Prostate gland (tissue), 2 donors: ENCODE measurements around the gene ZNF625. TPM values are rescaled to one million over a fixed set of nuclear protein-coding genes. Genes with fewer than 3 reads are reported as not detected.

ENCODE experiments used
- DNase-seq: peaks from one replicate; pipeline ENCODE4 v3.0.0-alpha.2; 2019; ENCODE audit warnings: low spot score
- H3K27ac ChIP-seq, 2 donors: fragments of 200-600 bp; sonication (generic); 2 replicates each; pipeline ENCODE4 v1.5.1; 2017 to 2019
- H3K27me3 ChIP-seq: fragments of 200-600 bp; sonication (generic); replicated peaks from 2 replicates; pipeline ENCODE4 v1.5.1; 2019; ENCODE audit not compliant: insufficient read depth
- H3K36me3 ChIP-seq, 2 donors: fragments of 200-600 bp; sonication (generic); 1 replicate in 1 of 2; 2 replicates in 1 of 2; pipeline versions ENCODE4 v1.5.1 to v1.8.1; 2017 to 2019
- H3K4me1 ChIP-seq: fragments of 200-600 bp; sonication (generic); replicated peaks from 2 replicates; pipeline ENCODE4 v1.5.1; 2019
- H3K4me3 ChIP-seq, 2 donors: fragments of 200-600 bp; sonication (generic); 2 replicates each; pipeline ENCODE4 v1.5.1; 2017 to 2019
- H3K9me3 ChIP-seq: fragments of 200-600 bp; sonication (generic); 2 replicates; pipeline ENCODE4 v1.5.1; 2017
- CTCF ChIP-seq, 4 experiments: fragments of 200-600 bp in 2 of 4; fragments of 450-650 bp in 2 of 4; sonication (generic) in 2 of 4; IDR thresholded peaks; 1 replicate in 3 of 4; 2 replicates in 1 of 4; pipeline ENCODE4 v1.5.1; 2016 to 2019; ENCODE audit warnings: antibody characterized with exemption in 4 of 4, mild to moderate bottlenecking in 2 of 4, moderate library complexity in 2 of 4
- POLR2A ChIP-seq: fragments of 450-650 bp; IDR thresholded peaks from one replicate; pipeline ENCODE4 v1.6.1; 2016; ENCODE audit warnings: antibody characterized with exemption, mild to moderate bottlenecking
- POLR2AphosphoS5 ChIP-seq: sonication (generic); formaldehyde crosslinking; IDR thresholded peaks from one replicate; pipeline ENCODE4 v1.6.1; 2017; ENCODE audit warnings: antibody characterized with exemption
- WGBS: methylation state at CpG from one replicate; pipeline ENCODE4 v1.1.5; 2018; 5-methylcytosine and 5-hydroxymethylcytosine counted together
- intact Hi-C: fragments of 100-400 bp; cut with DNase I; formaldehyde crosslinking; loops from one replicate; pipeline ENCODE4 v1.14.2; 2022
- total RNA-seq, 2 donors: library from RNA; depleted of rRNA; stranded (reverse); fragments of >200 nt; gene quantifications; one replicate each; pipeline ENCODE4 v1.1.0, GENCODE V29; 2016

The ZNF625 gene
- total RNA-seq, 2 donors from 2014 or later, result 7.8 to 15.6 TPM

DNA sequence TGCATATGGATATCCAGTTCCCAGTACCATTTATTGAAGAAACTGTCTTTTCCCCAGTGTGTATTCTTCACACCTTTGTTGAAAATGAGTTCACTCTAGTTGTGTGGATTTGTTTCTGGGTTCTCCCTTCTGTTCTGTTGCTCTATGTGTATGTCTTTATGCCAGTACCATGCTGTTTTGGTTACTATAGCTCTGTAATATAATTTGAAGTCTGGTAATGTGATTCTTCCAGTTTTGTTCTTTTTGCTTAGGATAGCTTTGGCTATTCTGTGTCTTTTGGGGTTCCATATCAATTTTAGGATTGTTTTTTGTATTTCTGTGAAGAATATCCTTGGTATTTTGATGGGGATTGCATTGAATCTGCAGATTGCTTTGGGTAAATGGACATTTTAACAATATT is 41.6 kb upstream of the ZNF625 start:
- DNase-seq, result no peak
- no peak for TF ChIP-seq CTCF (IDR thresholded peaks at IDR 0.05)
- no peak for TF ChIP-seq POLR2A
- no peak for TF ChIP-seq POLR2AphosphoS5
- Histone ChIP-seq H3K27me3 (no peaks in the 10 kb centered on the region), H3K27ac (no peak overlapping the region), H3K9me3 (no peaks in the 10 kb centered on the region), H3K4me3 (no peak overlapping the region), H3K36me3 (no peaks in the 10 kb centered on the region), H3K4me1 (no peaks in the 10 kb centered on the region)
- intact Hi-C loops, result no loop called here

GRCh38 chr19:12194827-12195731 is 38.5 kb upstream of the ZNF625 start:
- WGBS, result under 1% methylated on average over 47 of the region's 62 CpGs
- Histone ChIP-seq H3K27me3 (no peaks in the 10 kb centered on the region), H3K4me3 (peak overlapping the region; percentile 62 to 91), H3K4me1 (no peaks in the 10 kb centered on the region), H3K27ac (peak overlapping the region; percentile 85 to 90), H3K36me3 (no peaks in the 10 kb centered on the region), H3K9me3 (no peaks in the 10 kb centered on the region)
- TF ChIP-seq POLR2AphosphoS5, result peak; percentile 94
- peak; percentile 80 for TF ChIP-seq POLR2A
- peak in 1 of 4 experiments; percentile 6 for TF ChIP-seq CTCF (IDR thresholded peaks at IDR 0.05)
- DNase-seq, result peak; percentile 90
- intact Hi-C loops, result no loop called here

DNA sequence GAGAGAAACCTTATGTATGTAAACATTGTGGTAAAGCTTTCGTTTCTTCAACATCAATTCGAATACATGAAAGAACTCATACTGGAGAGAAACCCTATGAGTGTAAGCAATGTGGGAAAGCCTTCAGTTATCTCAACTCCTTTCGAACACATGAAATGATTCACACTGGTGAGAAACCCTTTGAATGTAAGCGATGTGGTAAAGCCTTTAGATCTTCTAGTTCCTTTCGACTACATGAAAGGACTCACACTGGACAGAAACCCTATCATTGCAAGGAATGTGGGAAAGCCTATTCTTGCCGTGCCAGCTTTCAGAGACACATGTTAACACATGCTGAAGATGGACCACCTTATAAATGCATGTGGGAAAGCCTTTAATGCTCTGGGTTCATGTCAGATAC is 31.1 kb upstream of the ZNF625 start:
- no peak for DNase-seq
- Histone ChIP-seq H3K27me3 (no peaks in the 10 kb centered on the region), H3K9me3 (no peaks in the 10 kb centered on the region), H3K36me3 (peaks cover 5 to 13% of the 10 kb centered on the region in 2 donors), H3K27ac (no peak overlapping the region), H3K4me3 (no peak overlapping the region), H3K4me1 (no peaks in the 10 kb centered on the region)
- TF ChIP-seq POLR2AphosphoS5 (no peak), CTCF (IDR thresholded peaks at IDR 0.05) (no peak), POLR2A (no peak)
- WGBS, result 98% methylated on average over 6 of the region's 6 CpGs
- intact Hi-C loops, result no loop called here

- 91% methylated on average over 3 of the region's 3 CpGs for WGBS
- Histone ChIP-seq H3K27me3 (no peaks in the 10 kb centered on the region), H3K4me1 (no peaks in the 10 kb centered on the region), H3K27ac (no peak overlapping the region), H3K36me3 (no peaks in the 10 kb centered on the region), H3K4me3 (no peak overlapping the region), H3K9me3 (no peaks in the 10 kb centered on the region)
- DNase-seq, result no peak
- TF ChIP-seq POLR2AphosphoS5, result no peak
- no peak for TF ChIP-seq CTCF (IDR thresholded peaks at IDR 0.05)
- TF ChIP-seq POLR2A, result no peak
- intact Hi-C loops, result no loop called here
These were observed 23.8 kb upstream of the ZNF625 start for GRCh38 chr19:12180377-12180776.

DNA sequence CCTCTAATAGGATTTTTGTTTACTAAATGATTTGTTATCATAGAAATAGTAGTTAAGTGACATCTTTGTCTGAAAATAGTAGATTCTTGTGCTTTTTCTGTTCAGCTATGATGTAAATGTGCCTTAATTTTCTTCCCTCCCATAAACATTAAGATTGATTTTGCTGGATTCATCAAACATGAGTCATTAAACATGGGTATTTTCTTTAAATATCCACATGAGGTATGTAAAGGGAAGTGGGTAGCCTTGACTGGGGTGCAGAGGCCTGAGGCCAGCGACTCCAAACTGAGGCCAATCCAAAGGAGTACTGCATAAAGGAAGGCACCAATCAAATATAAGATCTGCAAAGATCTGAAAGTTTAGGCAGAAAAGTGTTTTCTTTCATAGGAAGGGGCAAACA is 10.1 kb upstream of the ZNF625 start:
- intact Hi-C loops, result loop anchor here (10.0 kb wide), 1 partner anchor 198 kb away; the partner anchor contains the start of gene ZNF442
- no peak overlapping the region for H3K27ac ChIP-seq
- TF ChIP-seq POLR2A (no peak), POLR2AphosphoS5 (no peak)
- no peaks in the 10 kb centered on the region for H3K36me3 ChIP-seq
- no peak overlapping the region for H3K4me3 ChIP-seq
- H3K9me3 ChIP-seq, result no peaks in the 10 kb centered on the region
- DNase-seq, result no peak
- H3K27me3 ChIP-seq, result no peaks in the 10 kb centered on the region
- H3K4me1 ChIP-seq, result peaks cover 4% of the 10 kb centered on the region
- whole genome bisulfite sequencing, result 82% methylated on average over 1 of the region's 1 CpG
